Mesenchymal stem cell (in vitro differentiated cells and primary cell): ENCODE measurements around the gene SLC5A1.
A peak's percentile ranks its signal among the peaks of the same experiment; 100 is the strongest.

Experiments
- DNase-seq: peaks from one replicate; pipeline ENCODE4 v3.0.0-alpha.2; 2013
- H2AFZ ChIP-seq: one replicate; pipeline ENCODE4 v1.6.1; 2013; ENCODE audit warnings: low read depth, mild to moderate bottlenecking, control low read depth, inconsistent platforms, low read length, moderate library complexity
- H2AK5ac ChIP-seq: 2 replicates; pipeline ENCODE4 v1.6.1; 2013; ENCODE audit warnings: low read length, moderate library complexity, mild to moderate bottlenecking, inconsistent platforms; ENCODE audit not compliant: severe bottlenecking
- H2BK120ac ChIP-seq: one replicate; pipeline ENCODE4 v1.6.1; 2013; ENCODE audit warnings: low read depth, mild to moderate bottlenecking, inconsistent platforms, low read length, moderate library complexity
- H2BK12ac ChIP-seq, 2 experiments: one replicate each; pipeline ENCODE4 v1.6.1; 2013; ENCODE audit warnings: inconsistent platforms in 2 of 2, low read length in 2 of 2, mild to moderate bottlenecking in 2 of 2, moderate library complexity in 2 of 2, control low read depth in 1 of 2
- H2BK15ac ChIP-seq: one replicate; pipeline ENCODE4 v1.6.1; 2013; ENCODE audit warnings: mild to moderate bottlenecking, low read depth, inconsistent platforms; ENCODE audit not compliant: poor library complexity, severe bottlenecking
- H2BK5ac ChIP-seq: 2 replicates; pipeline ENCODE4 v1.6.1; 2013; ENCODE audit warnings: low read depth, mild to moderate bottlenecking, low read length, control low read depth, inconsistent platforms; ENCODE audit not compliant: poor library complexity, severe bottlenecking
- H3K14ac ChIP-seq, 2 experiments: one replicate each; pipeline ENCODE4 v1.6.1; 2013; ENCODE audit warnings: inconsistent platforms in 2 of 2, low read length in 2 of 2, control low read depth in 1 of 2, mild to moderate bottlenecking in 1 of 2, moderate library complexity in 1 of 2
- H3K18ac ChIP-seq, 2 experiments: one replicate each; pipeline ENCODE4 v1.6.1; 2013; ENCODE audit warnings: inconsistent platforms in 2 of 2, low read length in 2 of 2, control low read depth in 1 of 2, low read depth in 1 of 2, mild to moderate bottlenecking in 1 of 2
- H3K23ac ChIP-seq, 2 experiments: one replicate each; pipeline ENCODE4 v1.6.1; 2013; ENCODE audit warnings: inconsistent platforms in 2 of 2, low read length in 2 of 2, mild to moderate bottlenecking in 2 of 2, moderate library complexity in 2 of 2, control low read depth in 1 of 2
- H3K27ac ChIP-seq: 2 replicates; pipeline ENCODE4 v1.5.1; 2013; ENCODE audit warnings: mild to moderate bottlenecking, moderate library complexity, low read length, control low read depth, inconsistent platforms; ENCODE audit not compliant: poor library complexity, severe bottlenecking
- H3K27me3 ChIP-seq, 2 experiments: 2 replicates each; pipeline versions ENCODE4 v1.6.1 to v1.7.0; 2013; ENCODE audit warnings: low read length in 2 of 2, mild to moderate bottlenecking in 2 of 2, moderate library complexity in 2 of 2, control low read depth in 1 of 2, inconsistent platforms in 1 of 2; ENCODE audit not compliant: control insufficient read depth in 1 of 2, insufficient read depth in 1 of 2
- H3K36me3 ChIP-seq, 2 experiments: 2 replicates each; pipeline versions ENCODE4 v1.6.1 to v1.7.0; 2013; ENCODE audit warnings: low read length in 2 of 2, control low read depth in 1 of 2, inconsistent platforms in 1 of 2, low read depth in 1 of 2, mild to moderate bottlenecking in 1 of 2; ENCODE audit not compliant: insufficient read depth in 2 of 2, control insufficient read depth in 1 of 2
- H3K4ac ChIP-seq, 2 experiments: one replicate each; pipeline ENCODE4 v1.6.1; 2013; ENCODE audit warnings: inconsistent platforms in 2 of 2, low read length in 2 of 2, mild to moderate bottlenecking in 2 of 2, moderate library complexity in 2 of 2, control low read depth in 1 of 2, low read depth in 1 of 2
- H3K4me1 ChIP-seq: 2 replicates; pipeline ENCODE4 v1.6.1; 2013; ENCODE audit warnings: low read depth, low read length, control low read depth; ENCODE audit not compliant: control insufficient read depth, insufficient read depth
- H3K4me2 ChIP-seq: 2 replicates; pipeline ENCODE4 v1.6.1; 2013; ENCODE audit warnings: low read length, mild to moderate bottlenecking, inconsistent platforms; ENCODE audit not compliant: poor library complexity, severe bottlenecking
- H3K4me3 ChIP-seq, 2 experiments: 2 replicates each; pipeline versions ENCODE4 v1.5.1 to v1.7.0; 2013; ENCODE audit warnings: low read length in 2 of 2, mild to moderate bottlenecking in 2 of 2, control low read depth in 1 of 2, low read depth in 1 of 2; ENCODE audit not compliant: insufficient read depth in 1 of 2
- H3K79me1 ChIP-seq: replicated peaks from 2 replicates; pipeline ENCODE4 v1.6.1; 2013; ENCODE audit warnings: mild to moderate bottlenecking, control low read depth, low read length, inconsistent platforms; ENCODE audit not compliant: poor library complexity, severe bottlenecking
- H3K9ac ChIP-seq: 2 replicates; pipeline ENCODE4 v1.7.0; 2013; ENCODE audit warnings: mild to moderate bottlenecking, low read length, moderate library complexity
- H3K9me3 ChIP-seq: 2 replicates; pipeline ENCODE4 v1.7.0; 2013; ENCODE audit warnings: mild to moderate bottlenecking, low read length; ENCODE audit not compliant: control insufficient read depth
- H4K8ac ChIP-seq: one replicate; pipeline ENCODE4 v1.6.1; 2013; ENCODE audit warnings: inconsistent platforms, mild to moderate bottlenecking, low read length, moderate library complexity
- H4K91ac ChIP-seq: one replicate; pipeline ENCODE4 v1.6.1; 2013; ENCODE audit warnings: mild to moderate bottlenecking, low read length, inconsistent platforms
- WGBS: methylation state at CpG from one replicate; pipeline ENCODE4 v1.1.7; 2013; ENCODE audit warnings: mixed read lengths; 5-methylcytosine and 5-hydroxymethylcytosine counted together

SLC5A1 gene

GRCh38 chr22:32123657-32124056 lies 80.6 kb downstream of the SLC5A1 start:
- no peak overlapping the region for H2BK15ac ChIP-seq
- H2AK5ac ChIP-seq: no peak overlapping the region
- H3K4me1 ChIP-seq: no peaks in the 10 kb centered on the region
- no peak overlapping the region for H3K18ac ChIP-seq
- no peaks in the 10 kb centered on the region for H3K9me3 ChIP-seq
- no peak overlapping the region for H2BK120ac ChIP-seq
- H3K14ac ChIP-seq: no peak overlapping the region
- H3K27me3 ChIP-seq: peaks cover 0 to 10% of the 10 kb centered on the region in 2 experiments
- no peak overlapping the region for H3K4ac ChIP-seq
- H4K8ac ChIP-seq: no peak overlapping the region
- no peak overlapping the region for H3K27ac ChIP-seq
- H3K9ac ChIP-seq: no peak overlapping the region
- H3K4me3 ChIP-seq: no peak overlapping the region
- H4K91ac ChIP-seq: no peak overlapping the region
- no peaks in the 10 kb centered on the region for H3K79me1 ChIP-seq
- H3K23ac ChIP-seq: no peak overlapping the region
- no peak overlapping the region for H2BK12ac ChIP-seq
- no peak overlapping the region for H3K4me2 ChIP-seq
- DNase-seq: no peak
- H2AFZ ChIP-seq: no peak overlapping the region
- no peak overlapping the region for H2BK5ac ChIP-seq
- 28% methylated on average over 10 of the region's 10 CpGs for WGBS
- H3K36me3 ChIP-seq: no peaks in the 10 kb centered on the region

GRCh38 chr22:32127904-32128303 lies 84.8 kb downstream of the SLC5A1 start:
- no peak overlapping the region for H2BK5ac ChIP-seq
- 19% methylated on average over 3 of the region's 4 CpGs for WGBS
- no peak overlapping the region for H3K4me2 ChIP-seq
- H3K79me1 ChIP-seq: no peaks in the 10 kb centered on the region
- H2BK120ac ChIP-seq: no peak overlapping the region
- H2BK15ac ChIP-seq: no peak overlapping the region
- H2BK12ac ChIP-seq: no peak overlapping the region
- no peak overlapping the region for H3K4me3 ChIP-seq
- H3K27me3 ChIP-seq: peaks cover 0 to 12% of the 10 kb centered on the region in 2 experiments
- H3K36me3 ChIP-seq: no peaks in the 10 kb centered on the region
- no peaks in the 10 kb centered on the region for H3K9me3 ChIP-seq
- H3K9ac ChIP-seq: no peak overlapping the region
- no peak overlapping the region for H4K8ac ChIP-seq
- no peak overlapping the region for H3K14ac ChIP-seq
- DNase-seq: no peak
- no peak overlapping the region for H3K18ac ChIP-seq
- H2AFZ ChIP-seq: no peak overlapping the region
- no peak overlapping the region for H2AK5ac ChIP-seq
- H3K4me1 ChIP-seq: no peaks in the 10 kb centered on the region
- no peak overlapping the region for H3K27ac ChIP-seq
- H4K91ac ChIP-seq: no peak overlapping the region
- no peak overlapping the region for H3K23ac ChIP-seq
- H3K4ac ChIP-seq: no peak overlapping the region

GRCh38 chr22:32130464-32130863 lies 87.4 kb downstream of the SLC5A1 start:
- no peak overlapping the region for H2BK5ac ChIP-seq
- no peak overlapping the region for H2BK12ac ChIP-seq
- no peak overlapping the region for H2BK15ac ChIP-seq
- no peak overlapping the region for H3K4me3 ChIP-seq
- H3K27ac ChIP-seq: no peak overlapping the region
- H4K8ac ChIP-seq: no peak overlapping the region
- no peak overlapping the region for H3K18ac ChIP-seq
- H4K91ac ChIP-seq: peak overlapping the region; percentile 39
- H3K36me3 ChIP-seq: no peaks in the 10 kb centered on the region
- no peaks in the 10 kb centered on the region for H3K9me3 ChIP-seq
- peaks cover 0 to 8% of the 10 kb centered on the region in 2 experiments for H3K27me3 ChIP-seq
- H2AK5ac ChIP-seq: no peak overlapping the region
- no peak overlapping the region for H3K4me2 ChIP-seq
- H3K14ac ChIP-seq: peak overlapping the region in 1 of 2 experiments; percentile 7
- no peak overlapping the region for H2AFZ ChIP-seq
- no peak overlapping the region for H2BK120ac ChIP-seq
- no peaks in the 10 kb centered on the region for H3K79me1 ChIP-seq
- no peak overlapping the region for H3K23ac ChIP-seq
- no peak overlapping the region for H3K9ac ChIP-seq
- no peaks in the 10 kb centered on the region for H3K4me1 ChIP-seq
- 58% methylated on average over 2 of the region's 2 CpGs for WGBS
- no peak overlapping the region for H3K4ac ChIP-seq
- DNase-seq: no peak

- no peak overlapping the region for H2BK15ac ChIP-seq
- H2AK5ac ChIP-seq: no peak overlapping the region
- peaks cover 0 to 8% of the 10 kb centered on the region in 2 experiments for H3K27me3 ChIP-seq
- H3K9ac ChIP-seq: no peak overlapping the region
- no peak overlapping the region for H3K4ac ChIP-seq
- no peak overlapping the region for H4K8ac ChIP-seq
- no peaks in the 10 kb centered on the region for H3K79me1 ChIP-seq
- H3K18ac ChIP-seq: no peak overlapping the region
- H3K23ac ChIP-seq: no peak overlapping the region
- H3K4me3 ChIP-seq: no peak overlapping the region
- no peak overlapping the region for H2BK5ac ChIP-seq
- no peak overlapping the region for H3K4me2 ChIP-seq
- no peaks in the 10 kb centered on the region for H3K9me3 ChIP-seq
- no peak overlapping the region for H2BK120ac ChIP-seq
- H4K91ac ChIP-seq: no peak overlapping the region
- no peak overlapping the region for H2BK12ac ChIP-seq
- H3K36me3 ChIP-seq: no peaks in the 10 kb centered on the region
- H3K27ac ChIP-seq: no peak overlapping the region
- WGBS: 93% methylated on average over 11 of the region's 11 CpGs
- H3K4me1 ChIP-seq: no peaks in the 10 kb centered on the region
- DNase-seq: no peak
- no peak overlapping the region for H2AFZ ChIP-seq
- no peak overlapping the region for H3K14ac ChIP-seq
Observed at GRCh38 chr22:32132126-32132525, 89.1 kb downstream of the SLC5A1 start.
